HCT116 (cell line): ENCODE results near the gene LYST. TPM values are rescaled to one million over a fixed set of nuclear protein-coding genes. Genes with fewer than 3 reads are reported as not detected.

Experiments
- ATAC-seq: fragments of 200-7000 bp; cut with Tn5 transposase; 2 replicates; pipeline ENCODE4 v1.9.1; 2020; ENCODE audit warnings: mild to moderate bottlenecking, moderate library complexity
- BruUV-seq: library from RNA; stranded (reverse); fragments of 400-500 nt; replicated peaks from 2 replicates; lab custom pipeline; 2021; lab: Mats Ljungman, UMichigan
- CTCF ChIA-PET: fragments of 300-600 bp; sonication (Branson Sonifier 250); formaldehyde crosslinking; loops from one replicate; lab custom pipeline; 2021; ENCODE audit warnings: antibody characterized with exemption; lab: Charles Lee
- POLR2A ChIA-PET: fragments of 300-600, 350-600 bp; sonication (Branson Sonifier 250); formaldehyde crosslinking; loops from one replicate; lab custom pipeline; 2021; ENCODE audit warnings: antibody characterized with exemption; lab: Charles Lee
- RAD21 ChIA-PET, 2 experiments: fragments of 300-600 bp; sonication (Branson Sonifier 250); formaldehyde crosslinking; loops; one replicate each; lab custom pipeline; 2023; ENCODE audit warnings: low total read pairs in 2 of 2; ENCODE audit not compliant: uncharacterized antibody in 2 of 2, unreplicated experiment in 2 of 2, low non-redundant PET in 1 of 2; lab: Charles Lee
- DNase-seq: peaks from one replicate; pipeline ENCODE4 v3.0.0-alpha.2; 2010; ENCODE audit warnings: low read depth, low spot score
- H2AFZ ChIP-seq: fragments of 200-600 bp; shearing (Covaris generic), sonication (generic); 2 replicates; pipeline ENCODE4 v1.6.1; 2017; ENCODE audit warnings: low read depth, mixed run types, mixed read lengths, antibody characterized with exemption, low read length; ENCODE audit not compliant: poor library complexity, severe bottlenecking
- H3K27ac ChIP-seq: 2 replicates; pipeline ENCODE4 v1.5.1; 2012; ENCODE audit warnings: low read depth, low read length
- H3K27me3 ChIP-seq: fragments of 200-600 bp; sonication (generic); 2 replicates; pipeline ENCODE4 v1.6.1; 2016; ENCODE audit warnings: mixed run types, low read length, mixed read lengths; ENCODE audit not compliant: insufficient read depth
- H3K36me3 ChIP-seq, 2 experiments: fragments of 200-500 bp in 1 of 2; fragments of 200-600 bp in 1 of 2; sonication (Bioruptor generic) in 1 of 2; sonication (generic) in 1 of 2; 2 replicates each; pipeline versions ENCODE4 v1.5.1 to v1.6.1; 2014 to 2016; ENCODE audit warnings: low read length in 2 of 2, inconsistent platforms in 1 of 2, mixed read lengths in 1 of 2, mixed run types in 1 of 2; ENCODE audit not compliant: insufficient read depth in 2 of 2, control insufficient read depth in 1 of 2
- H3K4me1 ChIP-seq, 2 experiments: fragments of 200-600 bp in 1 of 2; sonication (generic) in 1 of 2; 2 replicates each; pipeline versions ENCODE4 v1.5.1 to v1.6.1; 2012 to 2017; ENCODE audit warnings: low read length in 2 of 2, inconsistent platforms in 1 of 2, mild to moderate bottlenecking in 1 of 2, mixed read lengths in 1 of 2, mixed run types in 1 of 2, moderate library complexity in 1 of 2; ENCODE audit not compliant: insufficient read depth in 2 of 2, control insufficient read depth in 1 of 2
- H3K4me2 ChIP-seq: fragments of 200-600 bp; sonication (generic); 2 replicates; pipeline ENCODE4 v1.6.1; 2017; ENCODE audit warnings: mixed run types, low read length, mixed read lengths
- H3K4me3 ChIP-seq, 2 experiments: fragments of 200-600 bp in 1 of 2; sonication (generic) in 1 of 2; replicated peaks in 1 of 2; 2 replicates each; pipeline ENCODE4 v1.5.1; 2011 to 2016; ENCODE audit warnings: low read length in 2 of 2, control low read depth in 1 of 2, low read depth in 1 of 2, mild to moderate bottlenecking in 1 of 2, mixed read lengths in 1 of 2, mixed run types in 1 of 2
- H3K79me2 ChIP-seq: fragments of 200-600 bp; sonication (generic); 2 replicates; pipeline ENCODE4 v1.6.1; 2017; ENCODE audit warnings: mild to moderate bottlenecking, mixed run types, low read length, moderate library complexity, mixed read lengths; ENCODE audit not compliant: insufficient read depth
- H3K9ac ChIP-seq: fragments of 200-600 bp; sonication (generic); 2 replicates; pipeline ENCODE4 v1.6.1; 2016; ENCODE audit warnings: low read length, mixed read lengths
- H3K9me2 ChIP-seq: fragments of 200-600 bp; sonication (generic), shearing (Covaris generic); 2 replicates; pipeline ENCODE4 v1.6.1; 2017; ENCODE audit warnings: mixed run types, mild to moderate bottlenecking, moderate library complexity; ENCODE audit not compliant: insufficient read depth
- H3K9me3 ChIP-seq, 2 experiments: fragments of 200-500 bp in 1 of 2; fragments of 200-600 bp in 1 of 2; sonication (Bioruptor generic) in 1 of 2; sonication (generic) in 1 of 2; 2 replicates each; pipeline ENCODE4 v1.6.1; 2014 to 2017; ENCODE audit warnings: low read length in 2 of 2, mixed read lengths in 2 of 2, inconsistent platforms in 1 of 2, low read depth in 1 of 2, mild to moderate bottlenecking in 1 of 2, mixed run types in 1 of 2, moderate library complexity in 1 of 2; ENCODE audit not compliant: control insufficient read depth in 1 of 2, insufficient read depth in 1 of 2
- H4K20me1 ChIP-seq: fragments of 200-600 bp; sonication (generic), shearing (Covaris generic); 2 replicates; pipeline ENCODE4 v1.6.1; 2017; ENCODE audit warnings: mixed run types, mild to moderate bottlenecking, moderate library complexity; ENCODE audit not compliant: insufficient read depth
- EZH2 ChIP-seq: fragments of 200-600 bp; sonication (generic); IDR thresholded peaks from 2 replicates; pipeline ENCODE4 v1.6.1; 2017; ENCODE audit warnings: antibody characterized with exemption, mixed run types
- FOSL1 ChIP-seq: IDR thresholded peaks from 2 replicates; pipeline ENCODE4 v1.6.1; 2012; ENCODE audit warnings: low read depth
- SP1 ChIP-seq: IDR thresholded peaks from 2 replicates; pipeline ENCODE4 v1.6.1; 2012; ENCODE audit warnings: low read depth
- SRF ChIP-seq: IDR thresholded peaks from 2 replicates; pipeline ENCODE4 v1.6.1; 2012; ENCODE audit warnings: low read depth
- ZNF274 ChIP-seq: fragments of 200-500 bp; sonication (Bioruptor generic); IDR thresholded peaks from 2 replicates; pipeline ENCODE4 v1.6.1; 2014; ENCODE audit warnings: mild to moderate bottlenecking, low read depth, low read length, inconsistent platforms
- intact Hi-C: fragments of 100-400 bp; cut with micrococcal nuclease; formaldehyde crosslinking; loops from 2 replicates; pipeline ENCODE4 v1.10.0; 2022
- total RNA-seq: library from RNA; stranded (reverse); gene quantifications from one replicate; pipeline ENCODE4 v1.2.1, GENCODE V29; 2021; ENCODE audit not compliant: unreplicated experiment

The LYST gene
- total RNA-seq, 1 experiment from 2014 or later: 6.6 TPM

DNA sequence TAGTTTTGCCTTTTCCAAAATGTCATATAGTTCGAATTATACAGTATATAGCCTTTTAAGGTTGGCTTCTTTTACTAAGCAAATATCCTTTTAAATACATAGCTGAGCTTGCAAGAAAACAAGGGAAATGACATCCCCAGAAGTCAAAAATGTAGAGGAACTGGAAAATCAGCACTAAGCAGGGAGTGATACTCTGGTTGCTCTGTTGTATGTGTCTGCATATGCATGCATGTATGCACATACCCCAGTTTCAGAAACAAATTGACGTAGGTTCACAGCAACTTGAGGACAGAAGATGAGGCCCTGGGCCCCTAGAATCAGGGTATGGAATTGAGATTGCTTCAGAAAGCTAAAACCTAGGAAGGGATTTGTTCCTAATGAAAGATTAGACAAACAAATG, 142.0 kb downstream of the LYST start:
- no peak overlapping the region for H3K4me3 ChIP-seq
- H3K79me2 ChIP-seq: no peaks in the 10 kb centered on the region
- no TSS peak for BruUV-seq
- no peaks in the 10 kb centered on the region for H3K9me2 ChIP-seq
- H3K9me3 ChIP-seq: no peaks in the 10 kb centered on the region
- H2AFZ ChIP-seq: no peak overlapping the region
- no peaks in the 10 kb centered on the region for H3K36me3 ChIP-seq
- no peaks in the 10 kb centered on the region for H4K20me1 ChIP-seq
- no peak for TF ChIP-seq FOSL1
- no peak for TF ChIP-seq SP1
- TF ChIP-seq SRF: no peak
- H3K4me1 ChIP-seq: no peaks in the 10 kb centered on the region
- ChIA-PET POLR2A (no interaction called here), RAD21 (no interaction called here), CTCF (no interaction called here)
- H3K9ac ChIP-seq: no peak overlapping the region
- H3K27me3 ChIP-seq: no peaks in the 10 kb centered on the region
- DNase-seq (no peak), ATAC-seq (no peak)
- H3K4me2 ChIP-seq: no peak overlapping the region
- no peak overlapping the region for H3K27ac ChIP-seq
- intact Hi-C loops: no loop called here

DNA sequence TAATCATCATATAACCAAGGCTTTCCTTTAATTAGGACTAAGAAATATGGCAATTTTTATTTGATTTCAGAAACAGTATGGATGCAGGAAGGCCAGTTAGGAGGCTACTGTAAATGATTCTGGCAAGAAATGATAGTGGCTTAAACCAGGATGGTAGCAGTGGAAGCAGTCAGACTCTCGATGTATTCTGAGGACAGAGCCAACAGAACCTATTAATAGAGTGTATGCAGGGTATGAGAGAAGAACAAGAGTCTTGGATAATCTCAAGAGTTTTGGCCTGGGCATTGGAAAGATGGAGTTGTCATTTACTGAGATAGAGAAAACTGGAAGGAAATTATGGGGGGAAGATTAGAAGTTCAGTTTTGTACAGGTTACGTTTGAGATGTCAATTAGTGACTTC, 143.8 kb downstream of the LYST start:
- ChIA-PET CTCF (no interaction called here), POLR2A (no interaction called here), RAD21 (no interaction called here)
- H4K20me1 ChIP-seq: no peaks in the 10 kb centered on the region
- intact Hi-C loops: no loop called here
- no peak overlapping the region for H3K4me2 ChIP-seq
- H3K79me2 ChIP-seq: no peaks in the 10 kb centered on the region
- TF ChIP-seq ZNF274 (no peak), EZH2 (no peak)
- H3K36me3 ChIP-seq: no peaks in the 10 kb centered on the region
- no peaks in the 10 kb centered on the region for H3K9me2 ChIP-seq
- H3K9ac ChIP-seq: no peak overlapping the region
- no peak overlapping the region for H3K4me3 ChIP-seq
- DNase-seq: no peak
- no peaks in the 10 kb centered on the region for H3K9me3 ChIP-seq
- BruUV-seq: no TSS peak
- H3K4me1 ChIP-seq: no peaks in the 10 kb centered on the region
- H3K27ac ChIP-seq: no peak overlapping the region
- no peak overlapping the region for H2AFZ ChIP-seq
- H3K27me3 ChIP-seq: no peaks in the 10 kb centered on the region
- no peak for ATAC-seq
